ENCODE measurements around the gene CD74. TPM values are rescaled to one million over a fixed set of nuclear protein-coding genes. Genes with fewer than 3 reads are reported as not detected.
A peak's percentile ranks its signal among the peaks of the same experiment; 100 is the strongest.

Gene CD74
- total and polyA plus RNA-seq, 5 donors from 2014 or later: 664 to 1,266 (median 930) TPM

- Histone ChIP-seq H3K36me3 (ENCODE audit: control insufficient read depth, insufficient read depth, low read length) (peaks cover 94% of the 10 kb centered on the region), H3K27ac (ENCODE audit: insufficient read depth, low read length, poor library complexity, severe bottlenecking) (no peak overlapping the region), H3K4me3 (ENCODE audit: low read depth, low read length) (no peak overlapping the region), H3K4me1 (ENCODE audit: control insufficient read depth, insufficient read depth, low read length, poor library complexity, severe bottlenecking) (no peaks in the 10 kb centered on the region), H3K27me3 (ENCODE audit: control insufficient read depth, insufficient read depth, low read length) (no peaks in the 10 kb centered on the region), H3K9me3 (ENCODE audit: control insufficient read depth in 2 of 2, low read length in 2 of 2) (no peaks in the 10 kb centered on the region)
- Mint-ChIP-seq H3K4me1 (peaks cover 0 to 5% (median 2%) of the 10 kb centered on the region in 4 donors), H3K4me3 (no peak overlapping the region), H3K9me3 (peaks cover 0 to 2% (median 0%) of the 10 kb centered on the region in 7 donors), H3K36me3 (peaks cover 54% of the 10 kb centered on the region), H3K27ac (no peak overlapping the region), H3K27me3 (no peaks in the 10 kb centered on the region)
- ATAC-seq (ENCODE audit: low read depth in 2 of 2) (no peak), DNase-seq (no peak)
These were observed 38.1 kb downstream of the CD74 start for GRCh38 chr5:150374651-150375050.

- H3K4me3 ChIP-seq (ENCODE audit: low read depth, low read length): no peak overlapping the region
- peaks cover 0 to 2% (median 0%) of the 10 kb centered on the region in 7 donors for H3K9me3 Mint-ChIP-seq
- H3K36me3 Mint-ChIP-seq: peaks cover 45% of the 10 kb centered on the region
- no peaks in the 10 kb centered on the region for H3K27me3 Mint-ChIP-seq
- no peak overlapping the region for H3K27ac ChIP-seq (ENCODE audit: insufficient read depth, low read length, poor library complexity, severe bottlenecking)
- no peaks in the 10 kb centered on the region for H3K9me3 ChIP-seq (ENCODE audit: control insufficient read depth in 2 of 2, low read length in 2 of 2)
- peaks cover 94% of the 10 kb centered on the region for H3K36me3 ChIP-seq (ENCODE audit: control insufficient read depth, insufficient read depth, low read length)
- H3K4me1 ChIP-seq (ENCODE audit: control insufficient read depth, insufficient read depth, low read length, poor library complexity, severe bottlenecking): no peaks in the 10 kb centered on the region
- H3K27me3 ChIP-seq (ENCODE audit: control insufficient read depth, insufficient read depth, low read length): no peaks in the 10 kb centered on the region
- DNase-seq: no peak
- H3K4me3 Mint-ChIP-seq: peak overlapping the region in 1 of 4 donors; percentile 5
- H3K4me1 Mint-ChIP-seq: peaks cover 0 to 4% (median 2%) of the 10 kb centered on the region in 4 donors
- ATAC-seq (ENCODE audit: low read depth in 2 of 2): no peak
- no peak overlapping the region for H3K27ac Mint-ChIP-seq
These were observed 40.1 kb downstream of the CD74 start for GRCh38 chr5:150372639-150373038.

GRCh38 chr5:150368526-150368925, 44.2 kb downstream of the CD74 start:
- Mint-ChIP-seq H3K27me3 (no peaks in the 10 kb centered on the region), H3K27ac (no peak overlapping the region), H3K4me3 (no peak overlapping the region), H3K9me3 (peaks cover 0 to 2% (median 0%) of the 10 kb centered on the region in 7 donors), H3K4me1 (peaks cover 0 to 6% (median under 1%) of the 10 kb centered on the region in 4 donors), H3K36me3 (peaks cover 46% of the 10 kb centered on the region)
- DNase-seq (no peak), ATAC-seq (ENCODE audit: low read depth in 2 of 2) (no peak)
- no peak overlapping the region for H3K4me3 ChIP-seq (ENCODE audit: low read depth, low read length)
- no peaks in the 10 kb centered on the region for H3K4me1 ChIP-seq (ENCODE audit: control insufficient read depth, insufficient read depth, low read length, poor library complexity, severe bottlenecking)
- no peaks in the 10 kb centered on the region for H3K9me3 ChIP-seq (ENCODE audit: control insufficient read depth in 2 of 2, low read length in 2 of 2)
- peaks cover 83% of the 10 kb centered on the region for H3K36me3 ChIP-seq (ENCODE audit: control insufficient read depth, insufficient read depth, low read length)
- H3K27me3 ChIP-seq (ENCODE audit: control insufficient read depth, insufficient read depth, low read length): no peaks in the 10 kb centered on the region
- H3K27ac ChIP-seq (ENCODE audit: insufficient read depth, low read length, poor library complexity, severe bottlenecking): no peak overlapping the region

GRCh38 chr5:150364004-150364403, 48.7 kb downstream of the CD74 start:
- Mint-ChIP-seq H3K9me3 (no peaks in the 10 kb centered on the region), H3K27ac (no peak overlapping the region), H3K4me1 (peaks cover 7 to 35% (median 28%) of the 10 kb centered on the region in 4 donors), H3K36me3 (peaks cover 39% of the 10 kb centered on the region), H3K4me3 (peak overlapping the region in 1 of 4 donors; percentile 11), H3K27me3 (no peaks in the 10 kb centered on the region)
- DNase-seq (no peak), ATAC-seq (ENCODE audit: low read depth in 2 of 2) (no peak)
- Histone ChIP-seq H3K27ac (ENCODE audit: insufficient read depth, low read length, poor library complexity, severe bottlenecking) (no peak overlapping the region), H3K4me1 (ENCODE audit: control insufficient read depth, insufficient read depth, low read length, poor library complexity, severe bottlenecking) (peaks cover 8% of the 10 kb centered on the region), H3K9me3 (ENCODE audit: control insufficient read depth in 2 of 2, low read length in 2 of 2) (no peaks in the 10 kb centered on the region), H3K36me3 (ENCODE audit: control insufficient read depth, insufficient read depth, low read length) (peaks cover 74% of the 10 kb centered on the region), H3K27me3 (ENCODE audit: control insufficient read depth, insufficient read depth, low read length) (no peaks in the 10 kb centered on the region), H3K4me3 (ENCODE audit: low read depth, low read length) (no peak overlapping the region)

GRCh38 chr5:150363185-150363584, 49.5 kb downstream of the CD74 start:
- ATAC-seq (ENCODE audit: low read depth in 2 of 2): no peak
- Mint-ChIP-seq H3K36me3 (peaks cover 38% of the 10 kb centered on the region), H3K27ac (peak overlapping the region in 2 of 3 donors; percentile 8 to 43), H3K4me3 (peak overlapping the region in 1 of 4 donors; percentile 8), H3K27me3 (no peaks in the 10 kb centered on the region), H3K4me1 (peaks cover 7 to 43% (median 29%) of the 10 kb centered on the region in 4 donors), H3K9me3 (no peaks in the 10 kb centered on the region)
- Histone ChIP-seq H3K4me3 (ENCODE audit: low read depth, low read length) (no peak overlapping the region), H3K36me3 (ENCODE audit: control insufficient read depth, insufficient read depth, low read length) (peaks cover 66% of the 10 kb centered on the region), H3K9me3 (ENCODE audit: control insufficient read depth in 2 of 2, low read length in 2 of 2) (no peaks in the 10 kb centered on the region), H3K27me3 (ENCODE audit: control insufficient read depth, insufficient read depth, low read length) (no peaks in the 10 kb centered on the region), H3K27ac (ENCODE audit: insufficient read depth, low read length, poor library complexity, severe bottlenecking) (no peak overlapping the region), H3K4me1 (ENCODE audit: control insufficient read depth, insufficient read depth, low read length, poor library complexity, severe bottlenecking) (peaks cover 16% of the 10 kb centered on the region)
- DNase-seq: no peak

- no peak overlapping the region for H3K4me3 Mint-ChIP-seq
- H3K4me1 Mint-ChIP-seq: peaks cover 7 to 55% (median 36%) of the 10 kb centered on the region in 4 donors
- no peak overlapping the region for H3K27ac Mint-ChIP-seq
- Histone ChIP-seq H3K27me3 (ENCODE audit: control insufficient read depth, insufficient read depth, low read length) (no peaks in the 10 kb centered on the region), H3K4me1 (ENCODE audit: control insufficient read depth, insufficient read depth, low read length, poor library complexity, severe bottlenecking) (peaks cover 26% of the 10 kb centered on the region), H3K27ac (ENCODE audit: insufficient read depth, low read length, poor library complexity, severe bottlenecking) (no peak overlapping the region), H3K36me3 (ENCODE audit: control insufficient read depth, insufficient read depth, low read length) (peaks cover 55% of the 10 kb centered on the region), H3K9me3 (ENCODE audit: control insufficient read depth in 2 of 2, low read length in 2 of 2) (no peaks in the 10 kb centered on the region), H3K4me3 (ENCODE audit: low read depth, low read length) (no peak overlapping the region)
- ATAC-seq (ENCODE audit: low read depth in 2 of 2): no peak
- peaks cover 28% of the 10 kb centered on the region for H3K36me3 Mint-ChIP-seq
- H3K27me3 Mint-ChIP-seq: no peaks in the 10 kb centered on the region
- no peaks in the 10 kb centered on the region for H3K9me3 Mint-ChIP-seq
- DNase-seq: no peak
These were observed 51.4 kb downstream of the CD74 start for GRCh38 chr5:150361301-150361700.

- H3K27ac ChIP-seq (ENCODE audit: insufficient read depth, low read length, poor library complexity, severe bottlenecking): peak overlapping the region; percentile 73
- Mint-ChIP-seq H3K27me3 (no peaks in the 10 kb centered on the region), H3K4me1 (peaks cover 11 to 53% (median 33%) of the 10 kb centered on the region in 4 donors), H3K4me3 (peak overlapping the region; percentile 82 to 94 (median 90)), H3K27ac (peak overlapping the region; percentile 77 to 86 (median 78)), H3K36me3 (peaks cover 18% of the 10 kb centered on the region), H3K9me3 (no peaks in the 10 kb centered on the region)
- DNase-seq (no peak), ATAC-seq (ENCODE audit: low read depth in 2 of 2) (no peak)
- H3K27me3 ChIP-seq (ENCODE audit: control insufficient read depth, insufficient read depth, low read length): no peaks in the 10 kb centered on the region
- H3K4me1 ChIP-seq (ENCODE audit: control insufficient read depth, insufficient read depth, low read length, poor library complexity, severe bottlenecking): peaks cover 26% of the 10 kb centered on the region
- no peaks in the 10 kb centered on the region for H3K9me3 ChIP-seq (ENCODE audit: control insufficient read depth in 2 of 2, low read length in 2 of 2)
- H3K4me3 ChIP-seq (ENCODE audit: low read depth, low read length): peak overlapping the region; percentile 84
- H3K36me3 ChIP-seq (ENCODE audit: control insufficient read depth, insufficient read depth, low read length): peaks cover 29% of the 10 kb centered on the region
These were observed 54.2 kb downstream of the CD74 start for GRCh38 chr5:150358261-150359095.
